IPS-NIHi11 (cell line): ENCODE measurements around the gene ITGA5.

ENCODE experiments used
- DNase-seq: peaks from one replicate; pipeline ENCODE4 v3.0.0; 2012; ENCODE audit warnings: mixed read lengths, low spot score

Gene ITGA5

DNA sequence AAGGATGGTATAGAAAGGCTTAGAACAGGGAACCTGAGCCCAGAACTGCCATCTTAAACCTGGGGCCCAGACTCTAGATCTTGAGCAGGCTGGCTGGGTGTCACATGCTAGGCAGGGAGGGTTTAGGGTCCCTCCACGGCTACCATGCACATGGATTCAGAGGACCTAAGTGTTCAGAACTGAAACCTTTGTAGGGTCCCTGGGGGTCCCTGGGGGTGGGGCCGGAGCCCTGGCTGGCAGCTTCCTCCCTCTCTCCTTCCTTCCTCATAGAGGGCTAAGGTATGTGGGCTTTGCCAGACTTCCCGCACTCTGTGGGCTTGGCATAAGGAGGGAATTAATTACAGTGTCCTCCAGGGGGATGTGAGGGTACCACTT lies 29.9 kb downstream of the ITGA5 start:
- DNase-seq = no peak

DNA sequence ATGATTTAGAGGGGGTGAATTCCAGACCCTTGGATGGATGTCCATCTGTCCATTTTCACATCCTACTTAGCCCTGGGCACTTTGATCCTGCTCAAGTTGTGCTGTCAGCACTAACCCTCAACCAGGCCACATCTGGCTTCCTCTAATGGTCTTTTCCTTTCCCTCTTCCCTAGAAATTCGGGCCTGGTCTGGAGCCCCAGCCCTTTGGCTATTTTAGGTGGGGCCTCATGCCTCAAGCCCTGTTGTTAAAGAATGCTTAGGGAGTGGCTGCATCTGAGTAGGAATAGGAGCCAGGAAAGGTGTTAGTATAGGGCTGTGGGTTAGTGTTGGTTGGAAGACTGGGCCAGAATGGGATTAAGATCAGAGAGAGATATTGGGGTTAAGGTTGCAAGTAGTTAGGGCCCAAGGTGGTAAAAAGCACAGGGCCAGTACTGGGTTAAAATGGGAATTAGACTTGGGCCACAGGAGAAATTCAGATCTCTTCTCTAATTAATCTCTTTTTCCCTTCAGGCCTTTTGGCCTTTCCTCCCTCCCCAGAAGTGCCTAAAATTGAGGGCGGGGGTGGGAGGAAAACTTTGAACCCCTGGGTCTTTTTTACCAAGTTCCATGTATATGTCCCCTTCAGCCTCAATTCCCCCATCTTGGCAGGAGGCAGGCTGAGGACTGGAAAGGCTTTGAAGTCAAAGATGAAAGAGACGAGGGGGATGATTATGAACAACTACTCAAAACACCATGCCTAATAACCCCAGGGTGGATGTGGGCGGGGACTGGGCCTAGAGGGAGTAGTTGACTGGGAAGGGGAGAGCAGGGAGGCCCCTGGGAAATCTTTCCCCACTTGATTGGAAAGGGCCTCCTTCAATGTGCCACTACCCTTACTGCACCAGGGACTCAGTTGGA lies 30.6 kb downstream of the ITGA5 start:
- no peak for DNase-seq

DNA sequence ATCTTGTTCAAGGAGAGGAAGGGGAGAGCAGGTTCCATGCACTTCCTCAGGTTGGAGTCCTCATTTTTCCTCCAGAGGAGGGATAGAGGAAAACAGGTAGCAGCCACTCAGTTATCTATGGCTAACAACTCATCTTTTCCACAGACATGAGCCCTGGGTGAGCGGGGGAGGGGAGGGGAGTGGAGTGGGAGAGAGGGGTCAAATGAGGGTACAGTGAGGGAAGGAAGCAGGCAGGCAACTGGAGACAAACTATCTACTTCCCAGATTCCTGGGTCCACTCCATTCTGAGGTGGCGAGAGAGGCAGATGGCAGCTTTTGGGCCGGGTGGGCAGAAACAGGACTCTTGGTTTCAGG lies 32.0 kb downstream of the ITGA5 start:
- no peak for DNase-seq

DNA sequence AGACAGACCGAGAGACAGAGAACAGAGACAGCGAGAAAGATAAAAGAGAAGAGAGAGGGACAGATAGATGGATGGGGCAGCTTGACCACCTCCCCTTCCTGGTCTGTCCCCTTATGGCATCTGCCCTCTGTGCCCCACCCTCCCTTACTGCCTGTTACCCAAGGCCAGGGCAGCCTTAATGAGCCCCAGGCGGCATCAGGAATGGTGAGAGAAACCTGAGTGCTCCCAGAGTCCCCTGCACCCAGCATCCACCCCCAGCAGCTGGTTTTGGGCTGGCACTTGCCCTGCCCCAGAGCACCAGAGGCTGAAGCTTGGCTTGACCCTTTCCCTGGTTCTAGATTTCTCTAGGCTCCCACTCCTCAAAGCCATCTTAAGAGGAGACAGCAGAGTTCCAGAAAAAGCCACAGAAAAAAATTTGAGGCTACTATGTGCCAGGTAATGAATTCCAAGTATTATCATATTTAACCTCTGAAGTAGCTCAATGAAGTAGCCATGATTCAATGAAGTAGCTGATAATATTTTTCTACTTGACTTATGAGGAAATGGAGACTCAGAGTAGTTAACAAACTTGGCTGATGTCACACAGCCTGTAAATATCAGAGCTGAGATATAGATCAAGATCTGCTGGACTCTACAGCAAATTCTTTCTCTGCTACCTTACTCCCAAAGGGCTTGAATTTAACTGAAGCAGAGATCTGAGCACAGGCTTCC lies 32.5 kb downstream of the ITGA5 start:
- no peak for DNase-seq

DNA sequence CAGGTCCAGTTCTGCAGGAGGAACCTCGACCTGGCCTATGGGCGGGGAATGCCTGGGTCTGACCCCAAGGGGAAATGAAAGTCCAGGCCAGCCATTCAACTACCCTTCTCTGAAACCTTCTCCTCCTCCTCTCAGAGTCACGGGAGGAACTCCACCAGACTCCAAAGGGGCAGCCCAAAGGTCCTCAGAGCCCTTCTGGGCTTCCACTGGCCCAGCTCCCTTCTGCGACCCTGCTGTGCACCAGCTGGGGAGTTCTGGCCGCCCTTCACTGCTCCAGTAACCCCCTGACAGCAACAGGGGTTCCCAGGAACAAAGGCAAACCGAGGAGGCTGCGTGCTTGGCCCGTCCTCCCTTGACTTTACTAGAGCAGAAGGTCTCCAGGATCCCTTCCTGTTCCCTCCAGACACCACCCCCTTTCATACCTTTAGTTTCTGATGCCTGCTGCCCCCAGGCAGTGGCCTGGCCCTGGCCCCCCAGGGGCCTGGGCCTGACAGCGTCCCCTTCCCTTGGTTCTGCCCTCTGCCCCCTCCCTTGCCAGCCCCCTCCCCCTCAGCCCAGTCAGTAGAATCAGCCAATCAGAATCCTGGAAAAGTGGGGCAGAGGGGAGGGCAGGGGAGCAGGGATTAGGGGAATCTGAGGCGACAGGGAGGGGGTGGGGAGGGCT lies 33.7 kb downstream of the ITGA5 start:
- DNase-seq = peak; percentile 68

DNA sequence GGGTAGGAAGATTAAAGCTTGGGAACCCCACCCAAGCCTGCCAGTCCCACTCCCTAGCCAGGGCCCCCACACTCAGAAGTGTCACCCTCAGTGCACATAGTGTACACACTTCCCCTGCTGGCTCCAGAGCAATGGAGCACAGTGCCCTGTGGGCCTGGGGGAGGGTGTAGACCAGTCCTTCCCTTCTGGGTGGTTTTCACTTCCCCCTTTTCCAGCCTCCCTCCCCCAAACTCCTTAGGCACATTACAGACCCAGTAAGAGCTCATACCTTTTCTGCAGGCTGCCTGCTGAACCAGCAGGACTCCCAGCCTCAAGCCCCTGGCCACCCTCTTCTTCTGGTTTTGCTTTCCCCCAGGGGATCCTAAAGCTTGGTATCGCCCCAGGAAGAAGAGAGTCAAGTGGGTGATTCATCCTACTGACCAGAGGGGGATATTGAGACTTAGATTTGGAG lies 34.5 kb downstream of the ITGA5 start, which contains the start of gene ZNF385A:
Gene ZNF385A, minus strand, starts transcription at position 143 of the 451 bp plus-strand sequence. CDS start 219 bp downstream, outside the sequence.
- no peak for DNase-seq

DNA sequence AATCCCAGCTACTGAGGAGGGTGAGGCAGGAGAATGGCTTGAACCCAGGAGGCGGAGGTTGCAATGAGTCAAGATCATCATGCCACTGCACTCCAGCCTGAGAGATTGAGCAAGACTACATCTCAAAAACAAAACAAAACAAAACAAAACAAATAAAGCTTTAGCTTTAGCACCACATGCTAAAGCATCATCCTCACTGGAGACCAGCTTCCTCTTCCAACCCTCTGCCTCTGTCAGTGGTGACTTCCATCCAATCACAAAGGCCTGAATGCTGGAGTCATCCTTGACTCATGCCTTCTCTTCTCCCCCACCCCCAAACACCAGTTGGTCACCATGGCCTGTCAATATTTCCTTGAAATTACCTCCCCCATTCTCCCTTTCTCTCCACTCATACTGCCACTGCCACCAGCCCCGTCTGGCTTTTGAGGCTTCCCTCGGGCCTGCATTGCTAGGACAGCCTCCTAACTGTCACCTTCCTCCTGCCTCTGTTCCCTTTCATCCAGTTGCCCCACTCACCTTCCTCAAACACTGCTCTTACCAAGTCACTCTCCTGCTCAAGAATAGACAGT lies 35.9 kb downstream of the ITGA5 start:
- DNase-seq = no peak

DNA sequence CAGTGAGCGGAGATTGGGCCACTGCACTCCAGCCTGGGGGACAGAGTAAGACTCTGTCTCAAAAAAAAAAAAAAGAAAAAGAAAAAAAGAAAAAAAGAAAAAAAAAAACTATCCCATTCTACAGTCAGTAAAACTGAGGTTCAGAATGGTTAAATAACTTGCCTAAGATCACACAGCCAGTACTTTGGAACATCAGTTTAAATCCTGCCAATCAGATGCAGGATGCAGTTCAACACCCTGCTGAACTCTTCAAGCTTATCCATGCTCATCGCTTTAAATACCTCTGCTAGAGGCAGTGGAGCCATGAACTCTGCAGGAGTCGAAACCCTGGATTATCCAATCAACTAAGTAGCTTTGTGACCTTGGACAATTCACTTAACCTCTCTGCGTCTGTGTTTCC lies 37.9 kb downstream of the ITGA5 start:
- no peak for DNase-seq

DNA sequence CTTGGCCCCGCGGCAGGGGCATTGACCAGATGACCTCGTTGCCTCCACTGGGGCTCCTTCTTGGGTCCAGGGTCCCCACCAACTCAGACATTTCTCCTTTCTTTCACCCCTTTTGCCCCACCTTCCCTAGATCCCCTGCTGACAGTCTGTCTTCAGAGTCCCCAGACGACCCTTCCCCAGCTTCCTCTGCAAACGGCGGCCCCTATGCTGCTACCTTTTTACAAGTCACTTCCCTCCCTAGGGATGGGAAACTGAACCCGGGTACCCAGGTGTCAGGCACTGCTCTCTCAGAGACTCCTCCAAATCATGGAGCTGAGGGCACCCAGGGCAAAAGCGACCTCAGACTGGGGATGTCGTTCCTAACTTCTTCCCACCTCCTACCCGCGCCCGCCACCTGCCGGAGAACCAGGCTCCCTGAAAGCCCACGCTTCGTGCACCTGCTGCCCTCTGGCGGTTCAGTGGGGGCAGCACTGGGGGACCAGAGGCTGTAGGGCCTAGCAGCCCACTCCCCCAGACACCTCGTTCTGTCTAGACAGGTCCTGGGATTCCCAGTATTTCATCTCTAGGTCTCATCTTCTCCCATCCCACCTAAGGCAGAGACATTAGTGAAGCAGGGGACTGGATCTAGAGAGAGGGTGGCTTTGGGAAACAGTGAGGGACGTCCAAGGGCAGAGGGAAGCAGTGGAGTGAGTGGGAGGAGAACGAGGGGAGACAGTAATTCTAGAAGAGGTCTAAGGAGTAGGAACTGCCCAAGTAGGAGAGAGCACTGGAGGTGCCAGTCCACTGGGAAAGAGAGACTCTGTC lies 39.5 kb downstream of the ITGA5 start:
- DNase-seq = peak; percentile 94

DNA sequence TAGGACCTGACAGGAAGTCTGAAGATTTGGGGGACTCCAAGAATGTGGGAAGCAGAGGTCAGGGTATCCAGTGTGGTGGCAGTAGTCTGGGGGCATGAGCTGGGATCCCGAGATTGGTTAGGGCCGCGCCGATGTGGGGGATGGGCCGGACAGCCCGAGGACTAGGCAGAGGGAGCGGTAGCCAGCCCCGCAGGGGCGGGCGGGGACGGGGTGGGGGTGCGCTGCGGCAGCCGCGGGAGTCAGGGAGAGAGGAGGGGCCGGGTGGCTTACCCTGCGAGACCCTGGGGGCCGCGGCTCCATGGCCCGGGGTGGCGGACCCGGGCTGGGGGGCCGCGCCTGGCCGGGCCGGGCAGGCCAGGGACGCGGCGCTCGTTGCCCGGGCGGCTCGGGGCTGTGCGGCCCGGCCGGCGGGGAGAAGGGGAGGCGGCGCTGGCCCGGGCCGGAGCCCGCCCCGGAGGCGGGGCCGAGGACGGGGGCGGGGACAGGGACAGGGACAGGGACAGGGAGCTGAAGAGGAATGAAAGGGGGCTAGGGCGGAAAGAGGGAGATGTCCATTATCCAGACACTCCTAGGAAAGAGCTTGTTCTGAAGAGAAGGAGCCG lies 40.2 kb downstream of the ITGA5 start:
- peak; percentile 95 for DNase-seq

DNA sequence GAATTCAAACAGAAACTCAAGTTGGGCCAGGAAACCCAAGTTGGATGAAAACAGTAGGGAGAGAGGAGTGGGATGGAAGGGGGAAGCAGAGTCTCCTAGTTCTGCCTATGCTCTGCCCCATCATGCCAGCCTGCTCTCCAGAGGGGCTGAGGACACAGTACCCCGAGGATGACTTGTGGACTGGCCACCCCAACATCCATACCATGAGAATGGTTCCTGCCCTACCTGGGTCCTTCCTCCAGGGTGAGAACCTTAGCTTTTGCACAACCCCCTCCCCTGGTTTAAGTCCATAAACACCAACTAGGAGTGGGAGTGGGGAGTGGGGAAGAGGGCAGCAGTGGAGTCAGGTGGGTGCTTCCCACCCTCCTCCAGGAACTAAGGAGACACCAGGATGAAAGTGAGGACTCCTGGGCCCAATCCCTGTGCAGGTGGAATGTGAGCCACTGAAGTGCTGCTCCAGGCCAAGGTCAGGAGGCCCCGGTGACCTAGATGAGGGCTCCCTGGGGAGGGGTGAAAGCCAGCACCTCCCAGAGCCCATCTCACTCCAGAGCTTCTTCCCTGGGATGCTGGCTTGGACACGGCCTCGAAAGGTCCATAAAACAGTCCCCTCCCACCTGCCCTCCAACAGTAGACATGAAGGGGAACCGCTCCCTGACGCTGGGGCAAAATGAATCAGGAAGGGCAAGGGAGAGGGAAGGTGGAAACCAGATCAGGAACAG lies 41.1 kb downstream of the ITGA5 start:
- DNase-seq = no peak

DNA sequence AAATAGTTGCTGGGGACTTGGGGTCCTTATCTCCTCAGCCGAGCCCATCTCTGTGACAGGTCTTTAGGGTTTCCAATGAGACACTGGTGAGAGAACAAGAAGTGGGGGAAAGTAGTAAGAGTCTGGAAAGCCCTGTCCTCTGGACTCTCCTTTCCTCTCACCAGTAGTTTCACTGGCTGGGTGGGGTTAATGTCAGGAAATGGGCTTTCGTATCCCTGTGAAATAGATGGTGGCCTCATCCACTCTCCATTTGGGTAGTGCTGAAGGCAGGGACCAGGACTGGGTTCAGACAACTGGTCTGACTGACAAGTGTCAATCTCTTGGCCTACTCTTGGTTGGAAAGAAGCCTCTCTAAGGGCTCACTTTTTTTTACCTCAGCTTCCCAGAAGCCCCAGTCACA lies 42.1 kb downstream of the ITGA5 start:
- no peak for DNase-seq

DNA sequence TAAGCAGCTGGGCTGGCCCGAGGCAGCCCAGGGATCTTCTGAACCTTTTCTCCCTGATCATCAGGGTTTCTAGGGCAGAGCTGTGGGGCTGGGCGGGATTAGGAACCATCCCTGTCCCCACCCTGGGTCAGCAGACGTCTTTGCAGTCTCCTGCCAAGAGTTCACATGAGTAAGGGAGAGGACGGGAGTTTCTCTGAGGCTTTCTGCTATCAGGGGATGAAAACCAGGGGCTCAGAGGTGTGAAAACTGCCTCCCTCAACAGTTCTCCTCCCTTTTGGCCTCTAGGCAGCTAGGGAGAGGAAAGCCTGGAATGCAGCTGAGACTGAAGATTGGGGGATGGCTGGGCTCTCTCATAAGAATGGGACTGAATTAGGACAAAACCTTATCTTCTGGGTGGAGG lies 42.5 kb downstream of the ITGA5 start:
- DNase-seq = no peak

DNA sequence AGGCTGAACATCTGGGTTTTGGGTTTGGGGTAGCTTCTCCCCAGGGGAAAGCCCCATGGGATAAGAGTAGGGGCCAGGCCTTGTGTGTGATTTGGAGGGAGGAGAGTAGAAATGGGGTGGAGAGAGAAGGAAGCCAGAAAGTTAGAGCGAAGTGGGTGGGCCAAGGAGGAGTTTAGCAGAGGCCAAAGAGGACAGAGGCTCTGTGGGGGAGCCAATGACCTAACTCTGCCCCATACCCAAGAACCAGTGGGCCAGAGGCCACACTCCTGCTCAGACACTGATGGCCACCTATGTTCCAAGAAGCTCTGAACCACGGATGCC lies 43.8 kb downstream of the ITGA5 start:
- DNase-seq = no peak

DNA sequence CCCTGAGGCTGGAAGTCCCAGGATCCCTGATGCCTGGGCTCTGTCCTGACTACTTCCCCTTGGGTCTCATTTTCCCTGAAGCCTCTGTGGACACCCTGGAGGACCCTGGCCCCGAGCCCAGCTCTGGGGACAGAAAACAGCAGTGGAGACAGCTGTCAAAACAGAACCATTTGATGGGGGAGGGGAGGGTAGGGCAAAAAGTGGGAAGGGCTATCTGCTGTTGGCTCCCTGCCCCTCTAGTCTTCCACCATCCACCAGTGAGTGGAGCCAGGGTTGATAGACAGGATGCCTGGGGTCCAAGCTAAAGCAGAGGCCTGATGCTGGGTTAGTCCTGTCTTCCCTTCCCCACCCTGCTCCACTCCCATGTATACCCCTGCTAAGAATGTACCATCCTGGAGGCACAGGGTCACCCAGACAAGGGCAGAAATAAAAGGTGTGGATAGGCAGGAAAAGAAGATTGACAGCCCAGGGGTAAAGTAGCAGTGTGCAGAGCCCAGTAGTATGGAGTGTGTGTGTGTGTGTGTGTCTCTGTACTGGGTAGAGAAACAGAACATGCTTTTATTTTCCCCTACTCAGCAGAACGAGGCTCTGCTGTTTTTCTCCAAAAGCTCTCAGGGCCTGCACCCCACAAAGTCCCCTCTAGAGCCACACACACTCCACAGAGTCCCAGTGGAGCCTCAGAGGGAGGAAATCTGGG lies 44.4 kb downstream of the ITGA5 start:
- DNase-seq = no peak

DNA sequence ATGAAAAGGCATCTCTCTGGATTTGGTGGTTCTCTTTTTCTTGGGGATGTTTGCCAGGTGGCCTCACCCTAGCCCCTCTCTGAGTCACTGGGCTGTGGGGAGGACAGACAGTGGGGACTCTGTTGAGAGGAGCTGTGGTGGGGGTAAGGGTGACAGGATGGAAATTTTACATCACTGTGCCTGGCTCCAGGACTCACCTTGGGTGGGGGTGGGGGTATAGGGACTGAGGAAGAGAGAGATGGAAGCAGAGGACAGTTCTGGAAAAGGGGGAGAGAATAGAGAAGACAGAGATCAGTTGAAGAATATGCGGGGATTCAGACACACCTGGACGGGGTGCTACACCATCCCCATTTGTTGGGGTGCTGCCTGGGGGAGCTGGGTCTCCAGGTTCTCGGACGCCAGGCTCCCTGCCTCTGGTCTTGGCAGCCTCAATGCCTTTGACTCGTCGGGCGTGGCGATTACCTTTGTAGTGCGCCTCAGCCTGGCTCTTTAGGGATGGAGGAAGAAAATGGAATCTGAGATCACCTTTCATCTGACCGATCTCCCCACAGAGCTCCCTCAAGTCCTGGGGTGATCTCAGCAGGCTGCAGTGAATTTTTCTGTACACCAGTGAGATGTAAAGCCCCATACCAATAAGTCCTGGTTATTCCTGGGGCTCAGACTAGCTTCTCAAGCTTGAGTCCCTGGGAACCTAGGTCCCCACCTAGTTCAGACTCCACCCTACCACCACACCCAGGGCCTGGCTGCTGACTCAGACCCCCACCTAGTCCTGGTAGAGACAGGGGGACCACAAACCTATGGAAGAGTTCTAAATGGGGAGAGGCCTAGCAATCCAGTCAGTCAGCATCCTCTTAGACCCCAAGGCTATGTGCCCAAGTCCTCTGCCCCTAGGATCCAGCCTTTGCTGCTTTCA lies 45.2 kb downstream of the ITGA5 start:
- no peak for DNase-seq

DNA sequence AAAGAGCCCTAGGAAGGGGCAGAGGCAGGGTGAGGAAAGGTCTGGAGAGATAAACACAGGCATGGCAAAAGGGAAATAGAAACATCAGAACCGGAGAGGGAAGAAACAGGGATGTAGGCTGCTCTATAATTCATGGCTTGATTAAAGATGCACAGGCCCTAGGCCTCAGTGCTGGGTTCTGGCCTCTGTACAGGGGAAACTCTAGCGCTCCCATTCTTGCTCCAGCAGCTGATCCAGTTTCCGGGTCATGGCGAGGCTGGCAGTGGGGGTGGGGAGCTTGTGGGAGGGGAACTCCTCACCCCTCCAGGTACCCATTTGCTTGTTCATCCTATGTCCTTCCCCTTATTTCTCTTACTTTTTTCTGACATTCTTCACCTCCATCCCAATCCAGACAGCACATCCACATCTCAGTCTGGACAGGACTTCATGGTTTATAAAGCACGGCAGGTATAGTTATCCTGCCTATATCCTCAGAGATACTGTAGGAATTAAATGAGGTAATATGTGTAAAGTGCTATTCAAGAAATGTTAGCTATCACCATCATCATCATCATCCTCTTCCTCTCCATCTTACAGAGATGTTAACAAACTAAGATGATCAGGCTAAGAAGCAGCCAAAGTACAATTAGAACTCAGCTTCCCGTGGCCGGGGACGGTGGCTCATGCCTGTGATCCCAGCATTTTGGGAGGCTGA lies 46.8 kb downstream of the ITGA5 start:
- no peak for DNase-seq

DNA sequence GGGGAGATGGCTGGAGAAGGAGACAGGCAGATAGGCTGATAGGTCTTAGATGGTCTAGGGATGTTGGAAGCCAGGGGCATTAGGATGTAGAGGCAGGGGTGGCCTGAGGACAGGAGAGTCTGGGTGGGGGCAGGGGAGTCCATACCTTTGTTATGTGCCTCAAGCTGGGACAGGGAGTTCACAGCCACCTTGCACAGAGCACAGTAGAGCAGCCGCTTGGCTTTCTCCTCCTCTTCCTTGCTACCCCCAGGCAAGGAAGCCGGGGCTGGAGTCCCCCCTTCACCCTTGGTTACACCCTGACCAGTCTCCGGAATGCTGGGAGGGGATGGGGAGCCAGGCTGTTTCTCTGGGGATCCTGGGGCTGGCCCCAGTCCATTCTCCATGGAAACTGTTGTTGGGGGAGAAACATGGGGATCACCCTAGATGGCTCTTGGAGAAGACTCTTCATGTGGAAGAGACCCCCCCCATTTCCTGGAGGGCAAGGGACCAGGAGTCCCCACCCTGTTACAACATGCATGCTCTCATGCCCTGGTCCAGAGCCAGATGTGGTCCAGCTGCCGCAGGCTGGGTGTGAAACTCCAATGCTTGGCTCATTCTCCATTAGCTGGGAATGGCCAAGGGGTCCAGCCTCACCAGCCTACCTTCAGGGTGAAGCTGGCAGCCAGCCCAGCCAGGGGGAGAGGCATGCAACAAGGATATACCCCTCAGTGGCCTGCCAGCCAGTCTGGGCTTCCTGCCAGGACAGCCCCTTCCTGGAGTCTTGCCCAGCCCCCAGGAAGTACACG lies 47.5 kb downstream of the ITGA5 start:
- no peak for DNase-seq
